ENCODE data around the gene TMEM132C. TPM values are rescaled to one million over a fixed set of nuclear protein-coding genes. Genes with fewer than 3 reads are reported as not detected.
"Not testable (repeated sequence)": the region's sequence is repeated elsewhere in the genome, so short reads cannot be mapped to it uniquely, and the experiment has no call there.

TMEM132C gene
- total RNA-seq, 1 experiment from 2014 or later: not detected

- no peak for DNase-seq (ENCODE audit: low read depth)
Observed at GRCh38 chr12:128471491-128471890, 204.5 kb downstream of the TMEM132C start.

- no peak for DNase-seq (ENCODE audit: low read depth)
Observed at GRCh38 chr12:128474916-128475315, 207.9 kb downstream of the TMEM132C start.

GRCh38 chr12:128476266-128476665 lies 209.3 kb downstream of the TMEM132C start:
- no peak for DNase-seq (ENCODE audit: low read depth)

GRCh38 chr12:128483526-128484255 lies 216.7 kb downstream of the TMEM132C start:
- DNase-seq (ENCODE audit: low read depth): no peak

- DNase-seq (ENCODE audit: low read depth): not testable (repeated sequence)
Observed at GRCh38 chr12:128497376-128497775, 230.4 kb downstream of the TMEM132C start.

- DNase-seq (ENCODE audit: low read depth): no peak
Observed at GRCh38 chr12:128507470-128507869, 240.5 kb downstream of the TMEM132C start.

GRCh38 chr12:128509170-128509569 lies 242.2 kb downstream of the TMEM132C start:
- no peak for DNase-seq (ENCODE audit: low read depth)

- no peak for DNase-seq (ENCODE audit: low read depth)
Observed at GRCh38 chr12:128510511-128510910, 243.5 kb downstream of the TMEM132C start.

GRCh38 chr12:128513331-128513730 lies 246.4 kb downstream of the TMEM132C start:
- no peak for DNase-seq (ENCODE audit: low read depth)

GRCh38 chr12:128513831-128514230 lies 246.9 kb downstream of the TMEM132C start:
- DNase-seq (ENCODE audit: low read depth): no peak

- DNase-seq (ENCODE audit: low read depth): no peak
Observed at GRCh38 chr12:128518644-128519043, 251.7 kb downstream of the TMEM132C start.

GRCh38 chr12:128519426-128519825 lies 252.5 kb downstream of the TMEM132C start:
- DNase-seq (ENCODE audit: low read depth): no peak

GRCh38 chr12:128521981-128522380 lies 255.0 kb downstream of the TMEM132C start:
- no peak for DNase-seq (ENCODE audit: low read depth)

GRCh38 chr12:128524439-128524838 lies 257.5 kb downstream of the TMEM132C start:
- DNase-seq (ENCODE audit: low read depth): no peak

- DNase-seq (ENCODE audit: low read depth): no peak
Observed at GRCh38 chr12:128531170-128531569, 264.2 kb downstream of the TMEM132C start.

GRCh38 chr12:128534906-128535305 lies 267.9 kb downstream of the TMEM132C start:
- no peak for DNase-seq (ENCODE audit: low read depth)

GRCh38 chr12:128536810-128537209 lies 269.8 kb downstream of the TMEM132C start:
- no peak for DNase-seq (ENCODE audit: low read depth)

GRCh38 chr12:128537668-128538067 lies 270.7 kb downstream of the TMEM132C start:
- no peak for DNase-seq (ENCODE audit: low read depth)

GRCh38 chr12:128542844-128543243 lies 275.9 kb downstream of the TMEM132C start:
- no peak for DNase-seq (ENCODE audit: low read depth)

- DNase-seq (ENCODE audit: low read depth): no peak
Observed at GRCh38 chr12:128543460-128543859, 276.5 kb downstream of the TMEM132C start.

- no peak for DNase-seq (ENCODE audit: low read depth)
Observed at GRCh38 chr12:128543971-128544370, 277.0 kb downstream of the TMEM132C start.

GRCh38 chr12:128548949-128549348 lies 282.0 kb downstream of the TMEM132C start:
- no peak for DNase-seq (ENCODE audit: low read depth)

- DNase-seq (ENCODE audit: low read depth): no peak
Observed at GRCh38 chr12:128549601-128550218, 282.7 kb downstream of the TMEM132C start.
